ENCODE data around the gene SLTM.
A peak's percentile ranks its signal among the peaks of the same experiment; 100 is the strongest.
"Not testable (repeated sequence)": the region's sequence is repeated elsewhere in the genome, so short reads cannot be mapped to it uniquely, and the experiment has no call there.

Gene SLTM

DNA sequence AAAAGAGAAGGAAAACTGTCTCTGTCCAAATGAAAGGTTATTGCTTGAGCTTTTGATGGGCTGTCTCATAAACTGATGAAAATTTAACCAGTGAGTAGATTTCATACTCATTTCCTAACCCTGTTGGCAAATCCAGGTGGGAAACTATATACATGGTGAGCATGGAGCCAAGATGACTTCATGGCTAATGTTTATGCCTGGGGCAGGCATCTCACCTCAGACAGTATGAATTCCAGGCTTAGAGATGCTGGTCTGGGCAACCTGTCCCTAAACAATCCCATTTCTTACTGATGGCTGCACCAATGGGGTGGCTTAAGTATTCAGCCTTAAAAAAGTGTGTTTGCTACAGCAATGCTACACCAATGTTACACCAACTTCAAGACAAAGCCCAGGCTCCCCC, 58.1 kb downstream of the SLTM start:
- DNase-seq = no peak

DNA sequence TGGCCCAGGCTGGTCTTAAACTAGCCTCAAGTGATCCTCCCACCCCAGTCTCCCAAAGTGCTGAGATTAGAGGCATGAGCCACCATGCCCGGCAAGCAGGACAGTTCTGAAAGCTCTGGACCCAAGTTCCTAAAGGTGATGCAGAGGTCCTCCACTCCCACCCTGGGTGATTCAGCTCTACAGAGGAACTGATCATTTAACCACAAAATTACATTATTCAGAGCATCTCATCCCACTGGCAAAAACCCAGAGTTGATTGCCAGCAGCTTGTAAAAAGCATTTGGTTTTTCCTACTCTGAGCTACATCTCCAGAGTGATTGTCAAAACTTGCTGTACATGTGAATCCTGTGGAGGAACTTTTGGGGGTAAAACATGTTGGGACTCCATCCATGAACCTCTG, 60.2 kb downstream of the SLTM start:
- DNase-seq = peak; percentile 21

DNA sequence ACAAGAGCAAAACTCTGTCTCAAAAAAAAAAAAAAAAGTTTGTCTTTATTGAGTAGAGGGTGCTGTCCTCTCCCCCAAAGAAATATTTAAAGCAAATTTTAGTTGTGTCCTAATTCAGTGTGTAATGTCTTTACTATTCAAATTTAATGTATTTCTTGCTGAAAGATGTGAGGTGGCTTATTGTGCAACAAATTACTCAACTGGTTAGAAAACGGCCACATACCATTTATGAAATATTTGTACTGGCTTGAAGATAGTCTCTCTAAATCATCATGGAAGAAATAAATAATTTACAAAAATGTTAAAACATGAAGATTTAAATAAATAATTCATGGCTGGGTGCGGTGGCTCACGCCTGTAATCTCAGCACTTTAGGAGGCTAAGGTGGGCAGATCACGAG, 63.0 kb downstream of the SLTM start:
- DNase-seq = no peak

DNA sequence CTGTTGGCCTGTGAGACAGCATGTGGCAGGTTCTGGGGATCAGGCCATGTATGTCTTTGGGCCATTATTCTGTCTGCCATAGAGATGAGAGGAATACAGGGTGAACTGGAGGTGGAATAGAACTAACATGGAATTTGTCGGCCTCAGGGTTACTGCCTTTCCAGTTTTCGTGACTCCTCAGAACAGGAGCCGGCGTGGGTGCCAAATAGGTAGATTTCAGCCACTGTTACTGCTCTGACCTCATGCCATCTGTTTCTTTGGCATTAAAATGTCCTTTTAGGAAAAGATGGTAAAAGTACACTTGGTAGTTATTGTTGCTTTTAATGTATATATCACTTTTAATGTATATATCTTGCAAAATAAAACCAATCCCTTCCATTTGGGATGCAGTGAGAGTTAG, 65.6 kb downstream of the SLTM start:
- DNase-seq = no peak

DNA sequence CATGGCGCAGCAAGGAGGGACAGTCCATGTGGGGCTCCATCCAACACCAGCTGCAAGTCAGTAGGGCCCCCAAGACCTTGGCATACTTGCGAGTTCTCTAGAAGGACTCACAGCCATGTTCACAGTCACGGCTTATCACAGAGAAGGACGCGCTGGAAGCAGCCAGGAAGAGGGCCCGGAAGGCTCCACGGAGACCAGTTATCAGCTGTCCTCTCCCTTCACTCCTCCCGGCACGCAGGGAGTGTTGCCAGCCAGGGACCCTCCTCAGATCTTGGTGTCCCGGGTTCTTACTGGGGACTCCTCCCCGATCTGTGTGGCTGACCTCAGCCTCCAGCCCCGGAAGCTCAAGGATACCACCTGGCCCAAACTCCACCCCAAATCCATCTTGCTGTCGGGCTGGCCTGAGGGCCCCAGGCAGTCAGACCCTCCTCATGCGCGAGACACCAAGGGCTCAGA, 68.0 kb downstream of the SLTM start:
- DNase-seq = no peak

DNA sequence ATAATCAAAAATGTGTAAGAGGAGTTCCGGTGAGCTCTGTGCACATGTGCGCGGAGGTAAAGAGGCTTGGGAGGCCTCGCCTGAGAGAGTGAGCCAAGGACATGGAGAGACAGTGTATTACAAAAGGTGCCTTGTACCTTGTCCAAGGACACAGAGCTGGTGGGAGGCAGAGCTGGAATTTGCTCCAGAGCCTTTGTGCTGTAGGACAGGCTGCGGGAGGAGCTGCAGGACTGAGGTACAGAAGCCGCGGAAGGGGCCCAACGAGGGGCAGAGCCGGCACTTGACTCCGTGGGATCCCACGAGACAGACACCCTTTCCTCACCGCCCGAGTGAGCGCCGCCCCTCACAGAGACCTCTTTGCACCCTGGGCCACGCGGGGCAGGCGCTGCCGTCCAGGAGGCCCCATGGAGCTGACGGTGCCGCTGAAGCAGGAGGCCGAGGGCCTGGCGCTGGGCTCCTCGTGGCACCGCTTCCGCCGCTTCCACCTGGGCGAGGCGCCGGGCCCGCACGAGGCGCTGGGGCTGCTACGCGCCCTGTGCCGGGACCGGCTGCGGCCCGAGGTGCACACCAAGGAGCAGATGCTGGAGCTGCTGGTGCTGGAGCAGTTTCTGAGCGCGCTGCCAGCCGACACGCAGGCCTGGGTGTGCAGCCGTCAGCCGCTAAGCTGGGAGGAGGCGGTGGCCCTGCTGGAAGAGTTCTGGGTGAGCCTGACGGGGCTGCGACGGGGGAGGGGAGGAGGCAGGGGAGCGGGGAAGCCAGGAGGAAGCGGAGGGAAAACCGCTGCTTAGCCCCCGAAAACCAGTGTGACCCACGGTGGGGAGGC, 68.7 kb downstream of the SLTM start:
- peak; percentile 12 for DNase-seq

DNA sequence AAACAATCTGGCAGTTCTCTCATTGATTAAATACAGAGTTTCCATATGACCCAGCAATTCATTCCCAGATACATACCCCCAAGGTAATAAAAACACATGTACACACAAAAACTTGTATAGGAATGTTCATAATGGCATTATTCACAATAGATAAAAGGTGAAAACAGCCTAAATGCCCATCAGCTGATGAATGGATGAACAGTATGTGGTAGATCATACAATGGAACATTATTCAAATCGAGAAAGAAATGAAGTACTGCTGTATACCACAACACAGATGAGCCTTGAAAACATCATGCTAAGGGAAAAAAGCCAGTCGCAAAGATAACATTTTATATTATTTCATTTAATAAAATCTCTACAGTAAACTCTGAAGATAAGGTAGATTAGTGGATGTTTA, 71.2 kb downstream of the SLTM start:
- no peak for DNase-seq

DNA sequence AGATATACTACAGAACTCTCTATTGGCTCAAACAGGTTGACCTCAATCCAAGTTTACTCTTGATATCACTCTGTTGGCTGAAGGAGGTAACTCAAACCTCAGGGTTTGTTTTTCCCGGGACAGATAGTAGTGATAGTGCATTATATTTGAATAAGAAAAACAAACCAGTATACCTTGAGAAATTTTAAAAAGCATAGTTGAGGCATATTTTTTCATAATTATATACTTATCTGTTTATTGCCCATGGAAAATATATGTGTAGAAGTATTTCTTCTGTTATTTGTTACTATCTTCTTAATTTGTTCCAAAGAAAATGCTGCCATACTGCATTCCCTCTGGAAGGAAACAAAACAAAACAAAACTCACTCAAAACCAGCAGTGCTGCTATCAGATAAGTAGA, 76.9 kb downstream of the SLTM start:
- DNase-seq = not testable (repeated sequence)

DNA sequence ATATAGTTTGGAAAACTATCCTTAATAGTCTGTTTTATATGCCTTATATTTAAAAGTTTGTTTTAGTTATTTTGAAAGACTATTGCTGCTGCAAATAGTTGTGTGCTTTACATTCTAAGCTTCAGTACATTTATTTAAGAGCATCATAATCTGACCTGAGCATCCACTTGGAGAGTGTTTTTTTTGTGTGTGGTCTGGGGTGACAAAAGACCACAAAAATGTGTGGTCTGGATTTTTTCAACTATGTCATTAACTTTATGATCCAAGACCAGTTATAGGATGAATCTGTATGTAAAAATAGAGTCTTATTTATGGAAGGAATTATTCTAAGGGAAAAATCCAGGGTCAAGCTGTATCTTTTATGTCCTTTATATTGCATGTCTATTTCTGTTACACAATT, 77.4 kb downstream of the SLTM start:
- DNase-seq = peak; percentile 93

DNA sequence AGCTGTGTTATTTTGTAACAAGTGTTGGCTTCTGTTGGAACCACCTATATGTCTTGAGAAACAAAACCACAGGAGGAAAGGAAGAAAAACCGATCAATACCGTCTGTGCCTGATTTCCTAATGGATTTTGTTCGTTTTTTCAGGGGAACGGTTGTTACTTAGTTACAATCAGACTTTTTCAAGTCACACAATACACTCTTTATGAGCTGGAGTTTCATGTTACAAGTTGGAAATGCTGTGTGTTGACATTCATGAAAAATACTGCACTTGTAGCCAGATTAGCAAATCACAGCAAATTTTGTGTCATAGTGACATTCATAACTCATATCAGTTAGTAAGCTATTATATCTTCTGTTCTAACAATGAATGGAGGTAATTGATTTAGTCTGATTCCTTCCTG, 78.9 kb downstream of the SLTM start:
- no peak for DNase-seq

DNA sequence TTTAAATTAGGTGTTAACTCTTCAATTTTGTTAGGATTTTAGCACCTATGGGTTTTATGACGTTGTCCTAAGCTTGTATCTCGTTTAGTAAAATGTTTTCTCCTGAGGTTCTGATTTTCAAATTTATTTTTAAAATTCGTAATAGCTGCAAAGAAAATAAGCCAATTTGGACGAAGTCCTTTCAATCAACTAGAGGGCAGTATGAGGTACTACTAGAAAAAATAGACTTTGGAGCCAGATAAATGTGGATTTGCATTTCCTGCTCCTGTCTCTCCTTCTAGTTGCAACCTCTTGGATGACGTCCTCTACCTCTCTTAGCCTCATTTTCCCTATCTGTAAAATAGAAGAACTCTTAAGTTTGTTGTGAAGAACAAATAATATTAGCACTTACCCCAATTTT, 81.1 kb downstream of the SLTM start:
- DNase-seq = no peak

DNA sequence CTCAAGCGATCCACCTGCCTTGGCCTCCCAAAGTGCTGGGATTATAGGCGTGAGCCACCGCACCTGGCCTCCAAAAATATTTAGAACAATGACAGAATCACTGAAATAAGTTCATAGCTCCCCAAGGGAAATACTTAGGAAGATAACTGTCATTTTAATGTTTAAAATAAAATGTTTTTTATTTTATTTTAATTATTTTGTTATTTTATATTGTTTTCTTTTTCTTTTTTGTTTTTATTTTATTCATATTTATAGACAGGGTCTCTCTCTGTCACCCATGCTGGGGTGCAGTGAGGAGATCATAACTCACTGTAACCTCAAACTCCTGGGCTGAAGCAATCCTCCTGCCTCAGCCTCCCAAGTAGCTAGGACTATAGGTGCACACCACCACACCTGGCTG, 82.3 kb downstream of the SLTM start:
- not testable (repeated sequence) for DNase-seq

DNA sequence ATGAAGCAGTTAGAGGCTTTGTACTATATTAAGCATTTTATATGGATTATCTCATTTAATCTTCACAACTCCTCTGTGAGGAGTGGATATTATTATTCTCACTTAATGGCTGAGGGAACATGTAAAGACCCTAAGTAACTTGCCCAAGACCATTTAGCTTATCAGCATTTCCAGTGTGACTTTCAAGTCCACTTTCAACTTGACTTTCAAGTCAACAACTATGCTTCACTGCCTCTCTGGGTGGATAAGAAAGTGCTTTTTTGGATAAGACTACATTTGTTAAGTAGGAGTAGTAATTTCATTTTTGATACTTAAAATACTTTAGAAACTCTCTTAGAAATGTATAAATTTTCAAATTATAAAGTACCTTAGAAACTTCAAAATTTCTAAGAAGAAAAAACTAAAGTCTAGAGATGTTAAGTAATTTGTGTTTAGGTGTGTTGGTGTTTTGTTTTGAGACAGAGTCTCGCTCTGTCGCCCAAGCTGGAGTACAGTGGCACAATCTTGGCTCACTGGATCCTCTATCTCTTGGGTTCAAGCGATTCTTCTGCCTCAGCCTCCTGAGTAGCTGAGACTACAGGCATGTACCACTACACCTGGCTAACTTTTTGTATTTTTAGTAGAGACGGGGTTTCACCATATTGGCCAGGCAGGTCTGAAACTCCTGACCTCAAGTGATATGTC, 90.6 kb downstream of the SLTM start:
- DNase-seq = no peak

DNA sequence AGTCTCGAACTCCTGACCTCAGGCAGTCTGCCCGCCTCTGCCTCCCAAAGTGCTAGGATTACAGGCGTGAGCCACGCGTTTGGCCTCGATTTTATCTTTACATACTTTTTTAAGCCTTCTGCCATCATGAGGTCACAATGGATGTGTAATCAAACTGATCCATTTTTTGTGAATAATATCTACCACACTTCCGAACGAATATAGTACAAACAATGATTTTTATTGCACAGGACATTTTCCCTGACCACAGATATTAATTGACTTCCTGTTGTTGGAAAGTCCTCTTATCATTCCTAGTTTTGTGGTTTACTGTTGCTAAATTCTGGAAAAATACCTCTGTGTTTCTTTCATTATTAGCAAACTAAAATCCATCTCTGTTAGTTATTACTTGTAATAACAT, 93.4 kb downstream of the SLTM start:
- no peak for DNase-seq

DNA sequence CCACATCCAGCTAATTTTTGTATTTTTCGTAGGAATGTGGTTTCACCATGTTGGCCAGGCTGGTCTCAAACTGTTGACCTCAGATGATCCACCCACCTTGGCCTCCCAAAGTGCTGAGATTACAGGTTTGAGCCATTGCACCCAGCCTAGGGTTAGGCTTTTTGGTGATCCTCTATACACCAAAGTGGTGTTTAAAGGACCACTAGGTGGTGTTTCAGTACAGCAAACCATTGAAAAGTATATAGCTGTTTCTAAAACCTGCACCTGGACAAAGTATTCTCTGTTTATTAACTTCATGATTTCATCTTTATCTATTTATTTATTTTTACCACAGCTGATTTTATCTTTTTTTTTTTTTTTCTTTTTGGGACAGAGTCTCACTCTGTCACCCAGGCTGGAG, 94.0 kb downstream of the SLTM start:
- peak; percentile 2 for DNase-seq

DNA sequence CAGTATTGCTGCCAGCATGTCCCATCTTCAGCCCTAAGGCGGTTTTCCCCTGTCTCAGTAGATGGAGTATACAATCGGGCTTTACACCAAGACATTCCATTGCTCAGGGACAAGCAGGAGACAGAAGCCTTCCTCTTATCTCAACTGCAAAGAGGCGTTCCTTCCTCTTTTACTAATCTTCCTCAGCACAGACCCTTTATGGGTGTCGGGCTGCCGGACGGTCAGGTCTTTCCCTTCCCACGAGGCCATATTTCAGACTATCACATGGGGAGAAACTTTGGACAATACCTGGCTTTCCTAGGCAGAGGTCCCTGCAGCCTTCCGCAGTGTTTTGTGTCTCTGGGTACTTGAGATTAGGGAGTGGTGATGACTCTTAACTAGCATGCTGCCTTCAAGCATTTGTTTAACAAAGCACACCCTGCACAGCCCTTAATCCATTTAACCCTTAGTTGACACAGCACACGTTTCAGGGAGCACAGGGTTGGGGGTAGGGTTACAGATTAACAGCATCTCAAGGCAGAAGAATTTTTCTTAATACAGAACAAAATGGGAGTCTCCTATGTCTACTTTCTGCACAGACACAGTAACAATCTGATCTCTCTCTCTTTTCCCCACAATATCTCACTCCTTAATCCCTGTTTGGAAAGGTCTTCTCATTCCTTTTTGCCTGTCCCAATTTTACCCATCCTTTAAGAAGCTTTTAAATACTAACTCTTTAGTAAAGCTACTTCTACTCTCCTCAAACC, 99.6 kb downstream of the SLTM start:
- not testable (repeated sequence) for DNase-seq

DNA sequence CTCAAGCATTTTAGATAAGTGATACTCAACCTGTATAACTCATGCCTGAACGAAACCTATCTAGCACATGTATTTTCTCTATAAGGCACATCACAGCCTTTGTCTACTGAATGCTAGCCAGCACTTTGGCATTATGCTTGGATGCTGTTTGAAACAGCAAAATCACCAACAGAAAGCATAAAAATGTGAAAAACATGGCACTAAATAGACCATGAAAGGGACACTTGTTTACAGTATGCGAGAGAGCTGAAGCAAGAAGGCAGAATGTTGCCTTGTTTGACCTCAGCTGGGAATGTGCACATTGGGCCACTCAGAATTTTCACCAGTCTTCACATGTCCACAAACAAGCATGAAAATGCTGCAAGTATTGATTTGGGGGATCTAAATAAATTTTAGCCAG, 102.9 kb downstream of the SLTM start:
- no peak for DNase-seq
